ENCODE data around the gene RTRAF. TPM values are rescaled to one million over a fixed set of nuclear protein-coding genes. Genes with fewer than 3 reads are reported as not detected.

The RTRAF gene
- total and polyA plus RNA-seq, 2 of the 8 experiments (the other 6 are each of a cell fraction or from before 2014, with no cell fraction given) = 149 to 359 TPM

DNA sequence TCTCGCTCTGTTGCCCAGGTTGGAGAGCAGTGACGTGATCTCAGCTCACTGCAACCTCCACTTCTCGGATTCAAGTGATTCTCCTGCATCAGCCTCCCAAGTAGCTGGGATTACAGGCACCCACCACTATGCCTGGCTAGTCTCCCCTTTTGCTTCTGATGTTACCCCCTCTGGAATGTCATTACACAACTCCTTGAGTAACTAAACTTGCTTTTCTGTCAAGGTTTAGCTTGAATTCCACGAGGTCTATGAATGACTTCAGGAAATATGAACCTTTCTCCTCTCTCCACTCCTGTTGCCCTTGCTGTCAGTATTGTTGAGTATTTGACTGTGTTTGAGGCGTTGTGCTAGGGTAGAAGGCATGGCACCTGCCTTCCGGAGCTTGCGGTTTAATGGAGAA is 16.8 kb upstream of the RTRAF start:
- Histone ChIP-seq H2BK20ac (ENCODE audit: low read length) (no peak overlapping the region), H3K4ac (replicated peaks; ENCODE audit: insufficient read length, low read depth, low read length) (no peak overlapping the region), H3K4me3 (ENCODE audit: extremely low read depth in 1 of 4, insufficient read depth in 2 of 4, low read depth in 3 of 4, low read length in 4 of 4) (no peak overlapping the region), H4K5ac (ENCODE audit: insufficient read length, low read depth, low read length) (no peak overlapping the region), H3K9ac (replicated peaks in 1 of 4; ENCODE audit: extremely low read depth in 1 of 4, low read depth in 3 of 4, low read length in 3 of 4) (no peak overlapping the region), H3K9me3 (ENCODE audit: insufficient read depth in 2 of 2, low read depth in 1 of 2, low read length in 1 of 2) (no peaks in the 10 kb centered on the region), H3K14ac (ENCODE audit: insufficient read length) (no peak overlapping the region), H2BK12ac (ENCODE audit: low read depth, low read length) (no peak overlapping the region), H2AFZ (ENCODE audit: low read length) (no peak overlapping the region), H3K18ac (ENCODE audit: extremely low read depth, low read length) (no peak overlapping the region), H3K23me2 (ENCODE audit: low read depth, low read length) (no peaks in the 10 kb centered on the region), H3K56ac (replicated peaks; ENCODE audit: insufficient read length, low read depth, low read length) (no peak overlapping the region), H2BK5ac (ENCODE audit: low read depth, low read length) (no peak overlapping the region), H3K27me3 (replicated peaks in 1 of 4; ENCODE audit: control insufficient read depth in 3 of 4, extremely low read depth in 1 of 4, insufficient read depth in 3 of 4, low read length in 3 of 4) (no peaks in the 10 kb centered on the region), H2AK5ac (ENCODE audit: low read depth, low read length) (no peak overlapping the region), H4K91ac (replicated peaks; ENCODE audit: insufficient read length, low read length) (no peak overlapping the region), H4K20me1 (replicated peaks in 1 of 2; ENCODE audit: control insufficient read depth in 1 of 2, insufficient read depth in 2 of 2, low read length in 2 of 2) (no peaks in the 10 kb centered on the region), H3K4me2 (ENCODE audit: insufficient read depth in 1 of 2, low read depth in 2 of 2, low read length in 2 of 2) (no peak overlapping the region), H2BK15ac (ENCODE audit: low read length) (no peak overlapping the region), H4K8ac (ENCODE audit: extremely low read depth, insufficient read depth, low read length) (no peak overlapping the region), H2BK120ac (replicated peaks; ENCODE audit: low read depth, low read length) (no peak overlapping the region), H3K79me2 (ENCODE audit: control insufficient read depth in 1 of 2, insufficient read depth in 2 of 2, low read length in 2 of 2) (no peaks in the 10 kb centered on the region), H3K27ac (ENCODE audit: low read depth, low read length) (no peak overlapping the region), H3K23ac (ENCODE audit: insufficient read length) (no peak overlapping the region), H3K36me3 (ENCODE audit: control insufficient read depth in 2 of 4, insufficient read depth in 4 of 4, low read length in 3 of 4) (no peaks in the 10 kb centered on the region), H3K79me1 (ENCODE audit: low read depth, low read length) (no peaks in the 10 kb centered on the region), H3K4me1 (replicated peaks in 1 of 4; ENCODE audit: control insufficient read depth in 3 of 4, insufficient read depth in 4 of 4, low read length in 3 of 4) (no peaks in the 10 kb centered on the region)
- DNase-seq (ENCODE audit: low read depth in 1 of 2, low spot score in 2 of 2) (no peak), FAIRE-seq (no peak)
- 90% methylated on average over 7 of the region's 7 CpGs; no CpG with 5 or more reads in 1 of the 2 experiments for WGBS, 2 experiments (ENCODE audit: extremely low coverage in 1 of 2, insufficient coverage in 1 of 2, insufficient read length in 1 of 2, insufficient replicate concordance in 2 of 2, low coverage in 1 of 2, low lambda C conversion rate in 2 of 2, missing lambda C conversion rate in 1 of 2)
- no peak for TF ChIP-seq TAF1 (IDR thresholded peaks at IDR 0.05; ENCODE audit: low read depth, low read length)
- no peak for TF ChIP-seq RAD21 (IDR thresholded peaks at IDR 0.05 in 1 of 2, conservative IDR thresholded peaks at IDR 0.05 in 1 of 2; ENCODE audit: low read depth in 2 of 2, low read length in 2 of 2)
- no peak for TF ChIP-seq EP300 (IDR thresholded peaks at IDR 0.05; ENCODE audit: borderline replicate concordance in 1 of 2, low read depth in 2 of 2, low read length in 2 of 2)
- no peak for TF ChIP-seq BACH1 (IDR thresholded peaks at IDR 0.05; ENCODE audit: low read length)
- no peak for TF ChIP-seq YY1 (IDR thresholded peaks at IDR 0.05; ENCODE audit: low read depth, low read length)
- TF ChIP-seq PHF8 (conservative IDR thresholded peaks at IDR 0.05; ENCODE audit: low read depth, low read length) = no peak
- TF ChIP-seq TEAD4 (IDR thresholded peaks at IDR 0.05; ENCODE audit: low read depth, low read length) = no peak
- no peak for TF ChIP-seq BCL11A (IDR thresholded peaks at IDR 0.05; ENCODE audit: low read depth in 2 of 2, low read length in 2 of 2)
- TF ChIP-seq, protein P1, sequence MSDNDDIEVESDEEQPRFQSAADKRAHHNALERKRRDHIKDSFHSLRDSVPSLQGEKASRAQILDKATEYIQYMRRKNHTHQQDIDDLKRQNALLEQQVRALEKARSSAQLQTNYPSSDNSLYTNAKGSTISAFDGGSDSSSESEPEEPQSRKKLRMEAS (IDR thresholded peaks at IDR 0.05) = no peak
- TF ChIP-seq CREB1 (IDR thresholded peaks at IDR 0.05) = no peak
- no peak for TF ChIP-seq BRCA1 (IDR thresholded peaks at IDR 0.05; ENCODE audit: low read depth, low read length)
- TF ChIP-seq CEBPB (IDR thresholded peaks at IDR 0.05; ENCODE audit: low read depth, low read length) = no peak
- POLR2A ChIA-PET (ENCODE audit: partially characterized antibody) = interaction anchor here (1.3 kb wide), 1 partner anchor 38 kb away, joined by 3 read pairs; no protein-coding TSS in a partner anchor
- CTCF ChIA-PET (ENCODE audit: partially characterized antibody) = interaction anchor here (0.6 to 3.0 kb wide), 2 partner anchors 193 to 860 kb away, joined by 3 to 11 read pairs; no protein-coding TSS in a partner anchor

Measured in H1 (cell line).